HG03175 (cell line): ENCODE results near the gene TMEM119.
"Not testable (repeated sequence)": the region's sequence is repeated elsewhere in the genome, so short reads cannot be mapped to it uniquely, and the experiment has no call there.

Source experiments
- ATAC-seq: cut with Tn5 transposase; IDR thresholded peaks from one replicate; pipeline ENCODE4 v1.9.1; 2021; ENCODE audit warnings: mild to moderate bottlenecking, moderate library complexity; ENCODE audit not compliant: unreplicated experiment

TMEM119 gene

GRCh38 chr12:108604208-108604941, 6.5 kb upstream of the TMEM119 start:
- ATAC-seq: no peak

- ATAC-seq: no peak
Measured at GRCh38 chr12:108603743-108604142, 5.9 kb upstream of the TMEM119 start.

GRCh38 chr12:108602976-108603704, 5.3 kb upstream of the TMEM119 start:
- ATAC-seq: no peak

GRCh38 chr12:108602209-108602705, 4.4 kb upstream of the TMEM119 start:
- no peak for ATAC-seq

- ATAC-seq: no peak
Measured at GRCh38 chr12:108600702-108601007, 2.8 kb upstream of the TMEM119 start.

GRCh38 chr12:108599948-108600701, 2.2 kb upstream of the TMEM119 start:
- no peak for ATAC-seq

- no peak for ATAC-seq
Measured at GRCh38 chr12:108599541-108599940, 1.7 kb upstream of the TMEM119 start.

GRCh38 chr12:108598553-108599250, 818 bp upstream of the TMEM119 start:
- no peak for ATAC-seq

GRCh38 chr12:108596854-108597558, 878 bp downstream of the TMEM119 start:
- ATAC-seq: no peak

GRCh38 chr12:108595711-108596647, 1.9 kb downstream of the TMEM119 start:
- no peak for ATAC-seq

GRCh38 chr12:108594960-108595710, 2.7 kb downstream of the TMEM119 start:
- no peak for ATAC-seq

GRCh38 chr12:108594323-108594903, 3.5 kb downstream of the TMEM119 start:
- ATAC-seq: no peak

- no peak for ATAC-seq
Measured at GRCh38 chr12:108592033-108592909, 5.6 kb downstream of the TMEM119 start.

- ATAC-seq: no peak
Measured at GRCh38 chr12:108591267-108591980, 6.5 kb downstream of the TMEM119 start.

- not testable (repeated sequence) for ATAC-seq
Measured at GRCh38 chr12:108590463-108590862, 7.4 kb downstream of the TMEM119 start.

GRCh38 chr12:108589840-108590229, 8.0 kb downstream of the TMEM119 start:
- no peak for ATAC-seq
